ENCODE measurements around the gene CTXN2.

The CTXN2 gene

DNA sequence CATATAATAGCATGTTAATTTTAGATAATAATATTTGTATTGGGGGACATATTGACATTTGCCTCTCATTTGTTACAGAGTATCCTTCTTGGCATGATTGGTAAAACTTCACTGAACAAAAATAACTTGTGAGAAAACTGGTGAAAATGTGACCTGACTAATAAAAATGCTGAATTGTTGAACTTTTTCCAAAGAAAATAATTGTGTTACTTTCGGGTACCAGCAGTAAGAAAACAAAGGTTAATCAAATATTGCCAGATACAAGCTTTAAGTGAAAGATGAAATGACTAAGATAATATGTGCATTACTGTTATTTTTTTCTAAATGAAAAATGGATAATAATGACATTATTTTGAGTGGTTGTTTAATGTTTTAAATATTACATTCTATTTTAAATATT is 29.8 kb downstream of the CTXN2 start:
- FAIRE-seq (no peak), DNase-seq (ENCODE audit: insufficient read length, low spot score) (no peak)
- TF ChIP-seq, protein P1, sequence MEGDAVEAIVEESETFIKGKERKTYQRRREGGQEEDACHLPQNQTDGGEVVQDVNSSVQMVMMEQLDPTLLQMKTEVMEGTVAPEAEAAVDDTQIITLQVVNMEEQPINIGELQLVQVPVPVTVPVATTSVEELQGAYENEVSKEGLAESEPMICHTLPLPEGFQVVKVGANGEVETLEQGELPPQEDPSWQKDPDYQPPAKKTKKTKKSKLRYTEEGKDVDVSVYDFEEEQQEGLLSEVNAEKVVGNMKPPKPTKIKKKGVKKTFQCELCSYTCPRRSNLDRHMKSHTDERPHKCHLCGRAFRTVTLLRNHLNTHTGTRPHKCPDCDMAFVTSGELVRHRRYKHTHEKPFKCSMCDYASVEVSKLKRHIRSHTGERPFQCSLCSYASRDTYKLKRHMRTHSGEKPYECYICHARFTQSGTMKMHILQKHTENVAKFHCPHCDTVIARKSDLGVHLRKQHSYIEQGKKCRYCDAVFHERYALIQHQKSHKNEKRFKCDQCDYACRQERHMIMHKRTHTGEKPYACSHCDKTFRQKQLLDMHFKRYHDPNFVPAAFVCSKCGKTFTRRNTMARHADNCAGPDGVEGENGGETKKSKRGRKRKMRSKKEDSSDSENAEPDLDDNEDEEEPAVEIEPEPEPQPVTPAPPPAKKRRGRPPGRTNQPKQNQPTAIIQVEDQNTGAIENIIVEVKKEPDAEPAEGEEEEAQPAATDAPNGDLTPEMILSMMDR (IDR thresholded peaks at IDR 0.05; ENCODE audit: insufficient read depth, missing control alignments): no peak

DNA sequence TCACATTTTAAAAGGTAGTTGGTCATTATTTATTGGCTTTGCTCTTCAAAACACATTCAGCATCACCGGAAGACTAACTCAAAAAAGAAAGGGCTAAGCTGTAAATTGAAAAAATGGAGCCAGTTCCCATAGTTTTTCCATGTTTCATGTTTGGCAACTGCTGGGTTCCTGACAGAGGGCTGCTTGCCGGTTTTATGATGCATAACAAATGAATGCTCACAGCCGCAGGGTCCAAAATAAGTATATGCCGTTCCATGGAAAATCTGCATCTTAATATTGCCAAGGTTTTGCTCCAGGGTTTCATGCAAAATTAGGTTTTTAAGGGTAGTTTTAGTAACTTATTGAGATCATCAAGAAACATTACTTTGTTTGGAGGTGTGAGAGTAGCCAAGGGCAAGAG is 30.4 kb downstream of the CTXN2 start:
- FAIRE-seq (no peak), DNase-seq (ENCODE audit: insufficient read length, low spot score) (no peak)
- TF ChIP-seq, protein P1 (IDR thresholded peaks at IDR 0.05; ENCODE audit: insufficient read depth, missing control alignments): no peak

DNA sequence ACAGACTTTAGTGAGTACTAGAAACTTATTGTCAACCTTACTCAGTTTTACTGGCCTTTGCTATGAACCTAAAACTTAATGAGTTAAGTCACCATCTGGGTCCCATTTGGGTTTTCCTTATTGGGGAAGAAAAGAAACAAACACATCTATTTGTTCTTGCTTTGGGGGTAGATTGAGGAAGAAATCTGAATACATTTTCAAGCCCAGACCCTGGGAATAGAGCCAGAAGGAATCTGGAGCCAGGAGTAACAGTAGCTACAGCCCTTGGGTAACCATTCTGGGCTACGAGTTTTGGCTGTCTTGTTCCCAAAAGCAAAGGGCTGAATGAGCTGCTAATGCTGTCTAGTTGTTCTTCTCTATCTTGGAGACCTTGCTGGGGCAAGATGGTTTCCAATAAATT is 31.2 kb downstream of the CTXN2 start:
- TF ChIP-seq, protein P1 (IDR thresholded peaks at IDR 0.05; ENCODE audit: insufficient read depth, missing control alignments): no peak
- FAIRE-seq: no peak

DNA sequence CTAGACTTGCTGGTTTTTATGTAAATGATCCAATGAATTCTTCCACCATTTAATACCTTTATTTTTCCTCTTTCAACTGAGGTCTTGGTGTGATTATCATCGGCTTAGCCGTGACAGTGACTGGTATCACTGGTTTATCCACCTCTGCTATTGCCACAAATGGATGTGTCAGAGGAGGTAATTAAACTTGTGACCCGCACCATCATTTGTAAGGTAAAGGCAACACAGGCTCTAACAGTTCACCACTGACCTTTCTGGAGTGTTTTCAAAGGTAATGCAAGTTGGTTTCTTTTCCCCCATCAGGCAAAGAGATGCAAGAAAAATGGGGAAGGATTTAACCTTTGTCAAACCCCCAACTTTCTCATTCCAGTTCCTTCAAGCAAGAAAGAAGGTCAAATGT is 34.3 kb downstream of the CTXN2 start:
- no peak for DNase-seq (ENCODE audit: insufficient read length, low spot score)
- TF ChIP-seq, protein P1 (IDR thresholded peaks at IDR 0.05; ENCODE audit: insufficient read depth, missing control alignments): no peak
- FAIRE-seq: no peak

More for the DNA sequence above, 31.2 kb downstream of the CTXN2 start:
- no peak for DNase-seq (ENCODE audit: insufficient read length, low spot score)

DNA sequence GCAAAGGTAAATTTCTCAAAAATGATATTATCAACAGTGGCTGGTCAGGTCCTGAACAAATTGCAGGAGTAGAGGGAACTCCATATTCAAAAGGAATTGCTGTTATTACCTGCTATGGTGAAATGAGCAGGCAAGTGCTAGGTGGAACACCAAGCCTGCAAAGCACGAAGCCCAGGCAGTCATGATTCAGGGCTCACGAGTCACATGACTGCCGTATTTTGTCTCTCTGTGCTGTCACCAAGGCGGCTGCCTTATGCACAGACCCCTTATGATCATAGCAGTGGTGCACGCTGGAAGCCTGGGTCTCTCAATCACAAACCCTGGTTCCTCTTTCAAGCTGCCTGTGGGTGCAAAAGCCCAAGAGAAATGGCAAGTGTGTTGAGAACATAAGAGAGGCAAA is 39.0 kb downstream of the CTXN2 start:
- TF ChIP-seq, protein P1 (IDR thresholded peaks at IDR 0.05; ENCODE audit: insufficient read depth, missing control alignments): no peak
- FAIRE-seq: no peak

DNA sequence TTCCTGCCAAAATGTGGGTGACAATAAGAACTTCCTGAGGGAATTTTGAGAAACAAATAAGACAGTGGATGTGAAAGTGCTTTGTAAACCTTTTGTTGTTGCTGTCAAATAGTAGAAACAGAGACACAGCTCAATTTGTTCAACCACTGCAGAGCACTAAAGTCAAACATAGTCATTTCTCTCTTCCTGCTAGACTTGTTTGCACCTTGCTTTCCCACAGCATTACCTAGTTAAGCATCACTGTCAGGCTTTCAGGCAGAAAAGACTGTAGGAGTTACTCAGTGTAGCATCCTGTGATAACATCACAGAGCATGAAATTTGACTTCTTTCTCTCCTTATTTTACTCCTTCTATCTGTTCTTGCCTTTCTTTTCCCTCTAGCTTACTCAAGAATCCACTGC is 41.8 kb downstream of the CTXN2 start:
- FAIRE-seq (no peak), DNase-seq (ENCODE audit: insufficient read length, low spot score) (no peak)
- TF ChIP-seq, protein P1 (IDR thresholded peaks at IDR 0.05; ENCODE audit: insufficient read depth, missing control alignments): no peak

More for the DNA sequence above, 39.0 kb downstream of the CTXN2 start:
- DNase-seq (ENCODE audit: insufficient read length, low spot score): no peak

DNA sequence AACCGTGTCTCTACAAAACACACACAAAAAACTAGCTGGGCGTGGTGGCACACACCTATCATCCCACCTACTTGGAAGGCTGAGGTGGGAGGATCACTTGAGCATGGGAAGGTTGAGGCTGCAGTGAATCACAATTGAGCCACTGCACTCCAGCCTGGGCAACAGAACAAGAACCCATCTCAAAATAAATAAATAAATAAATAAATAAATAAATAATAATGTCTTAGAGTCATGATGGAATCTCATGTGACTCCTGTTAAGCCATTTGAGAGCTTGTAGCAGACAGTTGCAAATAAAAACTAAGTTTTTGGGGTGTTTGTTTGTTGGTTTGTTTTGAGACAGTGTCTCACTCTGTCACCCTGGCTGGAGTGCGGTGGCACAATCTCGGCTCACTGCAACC is 47.9 kb downstream of the CTXN2 start:
- no peak for FAIRE-seq

More for the DNA sequence above, 47.9 kb downstream of the CTXN2 start:
- no peak for DNase-seq (ENCODE audit: insufficient read length, low spot score)
- TF ChIP-seq, protein P1 (IDR thresholded peaks at IDR 0.05; ENCODE audit: insufficient read depth, missing control alignments): no peak

Measured in D721Med (cell line).